HK-2 (cell line): Measurements from ENCODE around the gene NCKAP5.

Source experiments
- DNase-seq: peaks from one replicate; pipeline ENCODE4 v3.0.0-alpha.2; 2018; ENCODE audit not compliant: unreplicated experiment

Gene NCKAP5

DNA sequence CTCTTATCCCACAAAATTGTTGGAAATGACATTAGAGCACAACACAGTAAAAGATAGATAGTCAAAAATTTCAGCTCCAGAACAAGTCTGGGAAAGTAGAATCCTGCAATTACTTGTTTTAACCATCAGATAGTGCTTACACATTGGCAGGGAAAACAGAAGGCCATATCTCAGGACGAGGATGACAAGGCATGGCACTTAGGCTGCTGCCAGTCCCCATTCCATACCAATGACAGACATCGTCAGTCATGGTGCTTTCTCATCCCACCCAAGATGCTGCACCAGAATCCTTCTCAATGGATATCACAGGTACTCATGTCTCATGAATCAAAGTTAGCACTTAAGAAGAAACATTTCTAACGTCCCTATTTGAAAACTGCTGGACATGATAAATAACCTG, 187.3 kb downstream of the NCKAP5 start:
- no peak for DNase-seq

DNA sequence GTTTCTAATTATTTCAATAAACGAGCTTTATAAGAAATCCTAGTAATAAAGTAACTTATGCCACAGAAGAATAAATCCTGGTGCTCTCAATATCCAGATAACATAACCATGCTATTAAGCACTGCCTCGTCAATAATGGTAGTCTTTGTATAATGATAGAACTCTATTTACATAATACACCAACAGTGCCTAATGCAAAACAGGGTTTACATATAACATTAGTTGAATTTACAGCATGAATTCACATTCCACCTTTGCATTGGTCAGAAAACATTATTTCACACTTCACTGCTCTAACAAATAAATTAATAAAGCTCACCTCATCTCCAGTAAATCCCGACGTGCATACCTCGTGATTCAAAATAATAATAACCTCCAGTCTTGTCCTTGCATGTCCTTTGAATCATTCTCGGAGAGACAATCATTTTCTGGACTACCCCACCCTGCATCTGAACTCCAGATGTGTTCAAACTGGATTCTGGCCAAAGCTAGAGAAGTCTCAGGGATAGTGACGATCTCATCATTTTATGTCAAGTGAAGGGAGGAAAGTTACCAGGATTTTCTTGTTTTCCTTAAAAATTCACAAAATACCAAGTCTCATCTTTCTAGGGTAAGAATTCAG, 189.2 kb downstream of the NCKAP5 start:
- DNase-seq: no peak

DNA sequence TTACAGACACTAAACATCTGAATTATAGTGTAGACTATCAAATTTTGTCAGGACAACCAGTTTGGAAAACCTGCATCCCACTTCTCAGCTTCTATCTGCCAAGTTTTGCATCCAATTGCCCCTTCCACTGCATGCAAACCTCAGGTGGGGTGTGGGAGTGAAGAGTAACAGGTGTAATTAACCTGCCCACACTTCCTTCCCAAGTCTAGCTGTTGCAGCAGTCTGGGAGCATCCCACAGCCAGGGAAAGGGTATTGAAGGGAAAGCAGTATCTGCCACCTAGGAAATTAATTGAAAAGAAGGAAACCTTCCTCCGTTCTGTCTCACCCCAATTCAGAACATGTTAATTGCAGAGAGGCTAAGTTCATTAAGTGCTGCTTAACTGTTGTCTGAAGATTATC, 189.9 kb downstream of the NCKAP5 start:
- no peak for DNase-seq

DNA sequence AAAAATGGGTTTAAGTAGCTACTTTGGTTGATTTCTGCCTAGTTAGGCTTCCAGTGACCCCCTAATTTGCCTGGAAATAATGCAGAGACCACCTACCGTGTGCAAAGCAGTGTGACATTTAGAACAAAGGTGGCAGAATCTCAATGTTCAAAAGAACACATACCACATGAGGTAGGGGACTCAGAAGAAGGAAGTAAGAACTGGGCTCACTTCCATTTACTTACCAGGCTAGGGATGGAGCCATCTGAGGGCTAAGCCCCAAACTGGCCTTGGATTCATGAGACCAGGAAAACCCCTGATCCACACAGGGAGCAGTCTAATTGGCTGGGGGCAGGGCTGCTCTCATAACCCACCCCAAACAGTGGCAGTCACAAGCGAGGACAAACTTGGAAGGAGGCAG, 190.7 kb downstream of the NCKAP5 start:
- no peak for DNase-seq

DNA sequence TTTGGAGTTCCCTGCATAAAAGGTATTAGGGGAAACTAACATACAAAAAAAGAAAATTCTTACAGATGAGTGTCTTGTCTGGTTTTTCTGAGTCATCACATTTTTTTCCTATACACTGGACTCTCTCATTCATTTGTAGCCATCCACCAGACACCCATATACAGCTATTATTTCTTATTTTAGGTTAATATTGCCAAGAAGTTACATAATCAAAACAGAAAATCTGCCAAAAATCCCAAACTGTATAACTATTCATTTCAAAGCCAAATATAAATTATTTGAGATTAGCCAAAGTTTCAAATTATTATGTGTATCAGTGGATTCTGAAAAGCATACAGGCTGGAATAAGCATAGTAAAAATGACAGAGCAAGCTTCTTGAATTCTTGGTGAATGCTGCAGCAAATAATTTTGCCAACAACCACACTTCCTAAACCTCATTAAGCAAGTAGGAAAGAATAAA, 191.2 kb downstream of the NCKAP5 start:
- no peak for DNase-seq

DNA sequence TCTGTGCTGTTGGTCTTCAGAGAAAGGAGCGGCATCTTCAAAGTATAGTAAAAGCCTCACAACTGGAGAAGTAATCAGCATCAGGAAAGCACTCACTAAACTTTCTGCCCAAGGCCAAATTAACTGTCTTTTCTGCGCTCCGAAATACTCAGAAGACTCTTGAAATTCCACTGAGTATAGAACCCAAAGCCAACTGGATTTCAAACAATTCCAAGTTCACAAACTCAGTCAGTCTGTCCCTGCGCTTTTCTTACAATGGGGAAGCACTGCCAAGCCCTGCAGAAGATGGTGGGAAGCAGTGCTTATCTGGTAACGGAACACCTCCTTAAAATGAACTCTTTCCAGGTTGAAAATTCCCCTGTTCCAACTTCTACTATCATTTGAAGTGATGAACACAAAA, 193.5 kb downstream of the NCKAP5 start:
- no peak for DNase-seq

DNA sequence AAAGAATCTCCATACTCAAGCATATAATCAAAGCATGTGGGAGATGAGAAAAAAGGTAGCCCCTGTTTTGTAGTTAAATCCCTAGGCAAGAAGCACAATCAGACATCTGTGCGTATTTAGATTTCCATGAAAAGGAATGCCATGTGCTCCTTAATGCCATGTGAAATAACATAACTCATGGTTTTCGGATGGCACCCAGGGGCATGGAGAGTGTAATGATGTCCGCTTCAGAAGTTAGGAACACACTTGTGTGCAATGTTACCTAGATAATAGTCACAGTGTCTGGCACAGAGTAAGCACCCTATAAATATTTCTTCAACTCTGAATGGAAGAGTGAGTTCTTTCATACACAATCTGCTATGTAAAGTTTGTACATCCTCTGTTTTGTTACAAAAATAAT, 197.0 kb downstream of the NCKAP5 start:
- no peak for DNase-seq

DNA sequence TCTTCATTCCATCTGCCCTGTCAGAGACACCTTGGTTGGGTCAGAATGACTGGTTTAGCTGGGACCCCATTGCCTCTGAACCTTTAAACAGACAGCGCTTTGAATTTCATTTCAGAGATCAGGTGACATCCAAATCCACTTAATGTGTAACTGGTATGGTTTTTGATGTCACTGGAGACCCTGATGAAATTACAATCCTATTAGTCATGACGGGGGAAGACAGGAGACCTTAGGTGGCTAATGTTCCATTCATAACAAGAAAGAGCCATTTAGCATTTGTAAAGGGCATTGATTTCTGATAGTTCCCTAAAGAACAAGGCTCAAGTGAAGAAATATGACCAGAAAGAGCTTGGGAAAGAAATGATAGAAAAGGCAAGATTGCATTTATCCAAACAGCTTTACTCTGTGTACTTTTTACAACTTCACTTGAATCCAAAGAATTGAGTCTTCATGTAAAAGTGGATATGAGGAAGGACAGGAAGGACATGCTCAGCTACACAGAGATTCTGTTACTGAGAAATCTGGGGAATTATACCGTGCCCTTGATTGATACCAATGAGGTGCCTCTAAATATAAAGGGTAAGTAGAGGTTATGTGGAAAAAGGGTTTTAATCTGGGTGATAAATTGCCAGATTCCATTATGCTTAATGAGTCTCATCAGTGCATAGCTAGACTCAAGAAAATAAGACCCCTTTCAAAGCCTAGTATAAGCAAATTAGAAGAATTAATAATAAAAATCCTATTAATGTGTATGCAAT, 198.2 kb downstream of the NCKAP5 start:
- peak; percentile 7 for DNase-seq

DNA sequence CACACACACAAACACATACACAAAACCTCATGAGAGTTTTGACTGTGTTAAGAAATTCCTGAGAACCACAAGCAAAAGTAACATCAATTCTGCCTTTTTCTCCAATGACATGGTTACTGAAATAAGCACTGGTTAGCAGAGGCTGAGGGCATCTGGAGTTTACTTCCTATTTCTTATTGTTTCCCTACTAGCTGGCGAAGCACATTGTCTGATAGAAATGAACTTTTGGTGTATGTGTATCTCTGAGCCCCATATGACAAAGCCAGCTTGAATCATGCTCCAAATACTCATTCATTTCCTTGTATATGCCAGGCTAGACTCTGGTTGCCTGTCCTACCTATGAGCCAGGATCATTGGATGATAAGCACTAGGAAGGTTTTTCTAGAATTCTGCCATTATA, 203.1 kb downstream of the NCKAP5 start:
- no peak for DNase-seq

DNA sequence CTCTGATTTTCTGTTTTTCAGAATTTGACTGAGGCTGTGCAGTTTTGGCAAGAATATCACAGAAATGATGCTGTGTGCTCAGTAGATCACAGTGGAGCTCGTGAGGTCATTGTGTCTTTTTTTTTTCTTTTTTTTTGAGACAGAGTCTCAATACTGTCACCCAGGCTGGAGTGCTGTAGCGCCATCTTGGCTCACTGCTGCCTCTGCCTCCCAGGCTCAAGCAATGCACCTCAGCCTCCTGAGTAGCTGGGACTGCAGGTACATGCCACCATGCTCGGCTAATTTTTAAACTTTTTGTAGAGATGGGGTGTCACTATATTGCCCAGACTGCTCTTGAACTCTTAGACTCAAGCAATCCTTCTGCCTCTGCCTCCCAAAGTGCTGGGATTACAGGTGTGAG, 203.6 kb downstream of the NCKAP5 start:
- DNase-seq: no peak

DNA sequence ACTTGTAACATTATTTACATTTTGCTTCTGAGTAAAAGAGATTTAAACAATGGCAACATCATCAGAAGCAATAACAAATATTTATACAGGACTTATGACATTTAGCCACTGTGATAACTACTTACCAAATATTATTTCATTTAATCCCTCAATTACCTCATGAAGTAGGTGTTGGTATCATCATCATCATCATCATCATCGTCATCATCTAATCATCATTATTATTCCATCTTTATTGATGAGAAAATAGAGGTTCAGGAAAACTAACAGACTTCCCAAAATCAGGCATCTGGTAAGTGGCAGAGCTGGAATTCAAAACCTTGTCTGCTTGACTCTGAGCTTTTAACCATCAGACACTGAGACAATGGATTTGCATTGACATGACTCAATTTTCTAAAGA, 204.4 kb downstream of the NCKAP5 start:
- DNase-seq: no peak

- no peak for DNase-seq
Measured at GRCh38 chr2:133362061-133362476, 206.2 kb downstream of the NCKAP5 start.

DNA sequence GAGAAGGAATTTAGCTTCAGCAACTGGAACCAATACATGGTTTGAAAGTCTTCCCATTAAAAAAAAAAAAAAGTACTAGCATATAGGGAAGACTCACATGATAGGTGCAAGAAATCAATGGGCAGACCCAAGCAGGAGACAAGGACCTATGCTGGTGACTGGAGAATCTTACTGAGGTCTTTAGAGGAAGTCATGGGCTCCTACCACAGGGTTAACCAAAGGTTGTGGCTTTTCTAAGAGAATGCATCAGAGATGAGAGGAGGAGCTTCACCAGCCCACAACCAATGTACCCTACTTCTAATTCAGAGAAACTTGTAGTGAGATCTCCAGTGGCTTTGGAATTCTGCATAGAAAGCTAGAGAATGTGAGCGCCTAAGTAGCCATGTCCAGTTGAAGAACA, 207.4 kb downstream of the NCKAP5 start:
- no peak for DNase-seq

DNA sequence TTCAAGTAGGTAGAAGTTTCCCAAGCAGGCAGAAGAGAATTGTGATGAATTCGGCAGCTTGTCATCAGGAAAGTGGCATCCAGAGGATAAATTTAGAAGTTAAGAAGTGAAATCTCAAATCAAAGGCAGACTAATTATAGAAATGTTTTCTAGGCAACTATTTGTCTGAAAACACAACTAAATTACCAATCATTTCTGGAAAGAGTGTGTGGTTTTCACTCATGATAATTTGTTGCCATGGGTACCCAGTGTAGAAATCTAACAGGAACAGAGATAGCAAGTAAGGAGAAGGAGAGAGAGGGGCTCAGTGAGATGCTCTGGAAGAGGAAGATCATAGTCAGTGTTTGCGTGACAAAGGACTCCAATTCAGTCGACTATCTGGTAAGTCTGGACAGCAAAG, 208.1 kb downstream of the NCKAP5 start:
- no peak for DNase-seq

DNA sequence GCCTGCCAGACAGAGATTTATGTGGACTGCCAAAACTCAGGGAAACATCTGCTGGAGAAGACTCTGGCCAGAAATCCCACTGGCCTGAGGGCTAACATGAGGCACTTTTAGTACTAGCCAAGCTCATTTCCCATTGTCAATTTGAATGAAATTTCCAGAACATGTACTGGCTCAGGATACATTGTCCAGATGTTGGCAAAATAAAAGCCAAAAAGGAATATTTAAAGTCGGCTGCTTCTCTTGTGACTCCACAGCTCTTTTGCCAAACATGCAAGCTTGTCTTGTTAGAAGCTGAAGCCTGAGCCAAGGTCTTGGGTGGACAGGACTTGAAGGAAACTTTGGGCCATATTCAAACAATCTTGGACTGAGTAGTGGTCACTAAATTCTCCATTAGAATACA, 215.5 kb downstream of the NCKAP5 start:
- no peak for DNase-seq

GRCh38 chr2:133346654-133347053, 221.6 kb downstream of the NCKAP5 start:
- peak; percentile 44 for DNase-seq

DNA sequence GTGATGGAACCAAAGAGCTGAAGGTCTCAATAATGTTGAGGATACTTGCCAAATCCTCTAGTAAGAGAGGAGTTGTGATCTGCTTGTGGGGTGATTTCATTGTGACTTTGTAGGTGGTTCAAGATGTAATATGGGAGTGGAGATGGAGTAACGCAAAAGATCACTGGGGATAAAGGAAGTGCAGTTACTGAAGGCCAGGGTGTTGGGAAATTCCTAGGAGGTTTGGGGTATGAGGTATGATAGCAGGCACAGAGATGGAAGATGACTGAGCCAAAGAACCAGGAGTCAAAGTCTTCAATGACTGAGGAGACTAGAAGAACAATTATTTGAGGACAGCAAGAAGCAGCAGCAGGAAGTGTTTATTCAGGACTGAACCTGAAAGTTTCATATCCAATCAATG, 222.6 kb downstream of the NCKAP5 start:
- no peak for DNase-seq

DNA sequence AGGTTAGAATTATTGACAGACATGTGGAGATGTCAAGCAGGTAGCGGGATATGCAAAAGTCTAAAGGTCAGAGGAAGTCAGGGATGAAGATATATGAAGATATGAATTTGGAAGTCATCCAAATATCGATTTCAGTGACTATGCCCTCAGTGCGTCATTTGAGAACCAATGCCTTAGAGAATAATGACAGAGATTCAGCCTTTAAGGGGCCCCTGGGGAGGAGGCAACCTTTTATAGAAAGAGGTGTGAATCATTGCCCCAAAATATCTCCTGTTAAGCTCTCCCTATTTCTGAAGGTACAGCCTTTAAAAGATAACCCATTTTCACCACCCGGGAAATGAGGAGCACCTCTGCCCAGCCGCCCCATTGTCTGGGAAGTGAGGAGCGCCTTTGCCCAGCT, 223.4 kb downstream of the NCKAP5 start:
- no peak for DNase-seq

- DNase-seq: no peak
Measured at GRCh38 chr2:133343018-133343352, 225.3 kb downstream of the NCKAP5 start.

DNA sequence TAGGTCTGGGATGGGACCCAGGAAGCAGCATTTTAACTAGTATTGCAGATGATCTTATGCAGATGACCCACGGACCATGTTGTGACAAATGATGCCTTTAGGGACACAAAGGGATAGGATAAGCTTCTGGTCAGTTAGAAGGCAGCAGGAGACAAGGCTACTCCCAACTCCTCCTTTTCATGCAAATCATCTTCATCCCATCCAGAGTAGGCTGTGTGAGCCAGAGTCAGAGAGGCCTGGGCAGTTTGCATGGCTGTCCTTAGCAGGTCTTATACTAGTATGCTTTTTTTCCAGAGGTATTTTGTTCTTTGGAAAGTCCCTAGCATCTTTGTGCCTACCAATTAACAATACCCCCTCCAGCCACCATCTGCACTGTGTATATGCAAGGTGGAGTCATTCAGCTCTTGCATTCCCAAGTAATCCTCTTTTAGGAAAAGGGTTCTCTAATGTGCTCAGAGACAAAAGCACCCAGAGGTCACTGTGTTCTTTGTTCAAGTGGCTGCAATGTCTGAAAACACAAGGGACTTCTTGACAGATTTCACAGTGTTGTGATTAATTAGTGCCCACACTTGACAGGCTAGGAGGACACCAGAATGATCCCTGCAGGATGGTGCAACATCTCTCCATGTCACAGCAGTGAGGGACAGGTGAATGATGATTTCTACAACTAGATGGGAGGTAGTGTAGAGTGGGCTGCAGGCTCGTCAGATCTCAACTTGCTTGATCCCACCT, 225.8 kb downstream of the NCKAP5 start:
- no peak for DNase-seq

DNA sequence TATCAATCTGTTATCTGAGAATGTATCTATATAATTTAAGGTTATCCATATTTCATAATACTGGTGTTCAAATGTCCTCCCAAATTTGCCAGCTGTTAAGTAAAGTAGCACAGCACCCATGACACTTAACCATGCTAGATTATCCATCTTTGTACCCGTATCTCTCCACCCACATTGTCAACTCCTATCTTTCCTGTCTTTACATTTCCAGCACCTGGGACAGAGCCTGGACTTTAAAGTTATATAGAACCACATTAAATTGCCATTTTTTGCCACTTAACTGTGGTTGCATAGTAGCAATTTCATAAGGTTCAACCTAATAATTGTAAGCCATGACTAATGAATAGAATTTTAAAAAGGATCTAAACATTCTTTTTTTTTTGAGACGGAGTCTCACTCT, 226.7 kb downstream of the NCKAP5 start:
- no peak for DNase-seq

- DNase-seq: no peak
Measured at GRCh38 chr2:133338224-133338623, 230.0 kb downstream of the NCKAP5 start.

- no peak for DNase-seq
Measured at GRCh38 chr2:133334923-133335322, 233.3 kb downstream of the NCKAP5 start.
